Esophagus muscularis mucosa (tissue), 3 donors: ENCODE measurements around the gene ZNF513.

Experiments
- POLR2A ChIP-seq: fragments of 450-650 bp; IDR thresholded peaks from one replicate; pipeline ENCODE4 v1.6.1; 2017; ENCODE audit warnings: antibody characterized with exemption, moderate library complexity, mild to moderate bottlenecking, low read depth
- POLR2AphosphoS5 ChIP-seq, 2 donors: sonication (generic); formaldehyde crosslinking; IDR thresholded peaks; one replicate each; pipeline ENCODE4 v1.6.1; 2017; ENCODE audit warnings: antibody characterized with exemption in 2 of 2
- TF ChIP-seq, protein P1 (sequence below), 3 experiments: fragments of 200-600 bp in 2 of 3; fragments of 450-650 bp in 1 of 3; sonication (generic) in 2 of 3; IDR thresholded peaks; one replicate each; pipeline ENCODE4 v1.5.1; 2017 to 2019; ENCODE audit warnings: antibody characterized with exemption in 3 of 3, mild to moderate bottlenecking in 2 of 3, moderate library complexity in 1 of 3

DNA sequence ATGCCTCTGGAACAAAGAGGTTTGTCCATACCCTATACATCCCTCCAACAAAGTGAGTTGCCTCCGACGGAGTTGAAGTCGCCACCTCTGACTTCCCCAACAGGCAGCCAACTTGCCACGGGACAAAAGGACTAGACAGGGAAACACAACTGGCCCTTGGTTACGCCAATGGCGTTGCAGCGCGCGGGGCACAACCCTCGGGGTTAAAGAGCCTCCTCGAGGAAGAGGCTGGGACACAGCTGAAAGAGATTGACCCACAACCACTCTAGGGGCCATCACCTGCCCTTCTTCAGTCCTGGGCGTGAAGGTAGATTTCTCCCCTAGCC lies 24.5 kb downstream of the ZNF513 start:
- no peak for TF ChIP-seq POLR2A
- no peak for TF ChIP-seq POLR2AphosphoS5 (IDR thresholded peaks at IDR 0.05)
- TF ChIP-seq, protein P1, sequence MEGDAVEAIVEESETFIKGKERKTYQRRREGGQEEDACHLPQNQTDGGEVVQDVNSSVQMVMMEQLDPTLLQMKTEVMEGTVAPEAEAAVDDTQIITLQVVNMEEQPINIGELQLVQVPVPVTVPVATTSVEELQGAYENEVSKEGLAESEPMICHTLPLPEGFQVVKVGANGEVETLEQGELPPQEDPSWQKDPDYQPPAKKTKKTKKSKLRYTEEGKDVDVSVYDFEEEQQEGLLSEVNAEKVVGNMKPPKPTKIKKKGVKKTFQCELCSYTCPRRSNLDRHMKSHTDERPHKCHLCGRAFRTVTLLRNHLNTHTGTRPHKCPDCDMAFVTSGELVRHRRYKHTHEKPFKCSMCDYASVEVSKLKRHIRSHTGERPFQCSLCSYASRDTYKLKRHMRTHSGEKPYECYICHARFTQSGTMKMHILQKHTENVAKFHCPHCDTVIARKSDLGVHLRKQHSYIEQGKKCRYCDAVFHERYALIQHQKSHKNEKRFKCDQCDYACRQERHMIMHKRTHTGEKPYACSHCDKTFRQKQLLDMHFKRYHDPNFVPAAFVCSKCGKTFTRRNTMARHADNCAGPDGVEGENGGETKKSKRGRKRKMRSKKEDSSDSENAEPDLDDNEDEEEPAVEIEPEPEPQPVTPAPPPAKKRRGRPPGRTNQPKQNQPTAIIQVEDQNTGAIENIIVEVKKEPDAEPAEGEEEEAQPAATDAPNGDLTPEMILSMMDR (IDR thresholded peaks at IDR 0.05), result no peak
